Esophagus muscularis mucosa (tissue), 3 donors: Measurements from ENCODE around the gene PTPRU.

ENCODE experiments used
- POLR2A ChIP-seq: fragments of 450-650 bp; IDR thresholded peaks from one replicate; pipeline ENCODE4 v1.6.1; 2017; ENCODE audit warnings: antibody characterized with exemption, moderate library complexity, mild to moderate bottlenecking, low read depth
- POLR2AphosphoS5 ChIP-seq, 2 donors: sonication (generic); formaldehyde crosslinking; IDR thresholded peaks; one replicate each; pipeline ENCODE4 v1.6.1; 2017; ENCODE audit warnings: antibody characterized with exemption in 2 of 2
- TF ChIP-seq, protein P1 (sequence below), 3 experiments: fragments of 200-600 bp in 2 of 3; fragments of 450-650 bp in 1 of 3; sonication (generic) in 2 of 3; IDR thresholded peaks; one replicate each; pipeline ENCODE4 v1.5.1; 2017 to 2019; ENCODE audit warnings: antibody characterized with exemption in 3 of 3, mild to moderate bottlenecking in 2 of 3, moderate library complexity in 1 of 3

GRCh38 chr1:29256394-29256793 lies 20.1 kb downstream of the PTPRU start:
- no peak for TF ChIP-seq POLR2AphosphoS5 (IDR thresholded peaks at IDR 0.05)
- TF ChIP-seq, protein P1, sequence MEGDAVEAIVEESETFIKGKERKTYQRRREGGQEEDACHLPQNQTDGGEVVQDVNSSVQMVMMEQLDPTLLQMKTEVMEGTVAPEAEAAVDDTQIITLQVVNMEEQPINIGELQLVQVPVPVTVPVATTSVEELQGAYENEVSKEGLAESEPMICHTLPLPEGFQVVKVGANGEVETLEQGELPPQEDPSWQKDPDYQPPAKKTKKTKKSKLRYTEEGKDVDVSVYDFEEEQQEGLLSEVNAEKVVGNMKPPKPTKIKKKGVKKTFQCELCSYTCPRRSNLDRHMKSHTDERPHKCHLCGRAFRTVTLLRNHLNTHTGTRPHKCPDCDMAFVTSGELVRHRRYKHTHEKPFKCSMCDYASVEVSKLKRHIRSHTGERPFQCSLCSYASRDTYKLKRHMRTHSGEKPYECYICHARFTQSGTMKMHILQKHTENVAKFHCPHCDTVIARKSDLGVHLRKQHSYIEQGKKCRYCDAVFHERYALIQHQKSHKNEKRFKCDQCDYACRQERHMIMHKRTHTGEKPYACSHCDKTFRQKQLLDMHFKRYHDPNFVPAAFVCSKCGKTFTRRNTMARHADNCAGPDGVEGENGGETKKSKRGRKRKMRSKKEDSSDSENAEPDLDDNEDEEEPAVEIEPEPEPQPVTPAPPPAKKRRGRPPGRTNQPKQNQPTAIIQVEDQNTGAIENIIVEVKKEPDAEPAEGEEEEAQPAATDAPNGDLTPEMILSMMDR (IDR thresholded peaks at IDR 0.05), result no peak
- no peak for TF ChIP-seq POLR2A
